AML-193 (cell line): Measurements from ENCODE around the gene GFRA1.

Experiments
- DNase-seq, 2 experiments: peaks; one replicate each; lab custom pipeline; 2025; lab: John Stamatoyannopoulos, UW

The GFRA1 gene

DNA sequence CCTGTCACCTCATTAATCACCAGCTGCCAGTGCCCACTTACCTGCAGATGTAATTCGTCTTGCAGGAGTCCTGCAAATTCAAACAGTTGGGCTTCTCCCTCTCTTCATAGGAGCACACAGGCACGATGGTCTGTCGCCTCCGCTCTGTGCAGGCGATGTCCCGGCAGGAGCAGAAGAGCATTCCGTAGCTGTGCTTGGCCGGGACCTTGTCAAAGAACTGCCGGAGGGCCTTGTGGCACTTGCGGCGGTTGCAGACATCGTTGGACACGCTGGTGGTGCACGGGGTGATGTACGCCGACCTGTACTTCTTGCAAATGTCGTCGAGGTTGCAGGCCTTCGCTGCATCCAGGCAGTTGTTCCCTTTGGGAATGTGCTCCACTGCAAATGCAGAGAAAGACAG lies 147.8 kb downstream of the GFRA1 start:
- DNase-seq: no peak

DNA sequence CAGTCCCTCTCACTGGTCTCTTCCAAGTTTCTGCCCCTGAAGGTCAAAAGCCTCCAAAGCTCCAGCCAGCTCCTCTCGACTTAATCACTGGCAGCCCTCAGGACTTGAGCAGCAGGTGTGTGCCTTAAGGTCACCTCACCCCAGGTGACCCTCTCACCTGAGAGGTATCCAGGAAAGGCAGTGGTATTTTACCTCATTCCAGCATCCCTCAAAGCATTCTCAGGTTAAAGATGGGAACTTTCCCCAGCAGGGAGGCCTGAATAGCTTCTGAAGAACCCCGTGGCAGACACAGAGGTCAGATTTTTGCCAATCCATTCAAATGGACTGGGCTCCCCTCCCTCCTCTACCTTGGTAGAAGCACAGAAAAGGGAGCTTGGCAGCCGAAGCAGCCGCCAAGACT lies 148.2 kb downstream of the GFRA1 start:
- no peak for DNase-seq

DNA sequence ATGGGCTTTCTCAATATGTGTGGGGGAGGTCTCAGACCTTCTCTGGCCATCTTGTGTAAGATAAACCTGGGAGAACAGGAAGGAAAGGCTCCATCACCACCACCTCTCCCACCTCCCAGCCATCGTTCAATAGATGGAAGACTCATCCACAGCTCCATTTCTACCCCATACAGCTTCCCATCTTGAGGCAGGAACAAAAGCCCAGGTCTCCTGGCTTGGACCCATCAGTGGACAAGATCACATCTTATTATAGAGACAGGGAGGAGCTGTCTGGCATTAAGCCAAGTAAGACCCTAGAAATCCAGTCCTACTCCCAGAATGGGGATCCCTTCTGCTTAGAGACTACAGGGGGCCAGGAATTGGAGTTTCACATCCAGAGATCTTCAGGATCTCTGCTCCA lies 150.3 kb downstream of the GFRA1 start:
- no peak for DNase-seq

GRCh38 chr10:116121640-116122525 lies 151.1 kb downstream of the GFRA1 start:
- DNase-seq: no peak

DNA sequence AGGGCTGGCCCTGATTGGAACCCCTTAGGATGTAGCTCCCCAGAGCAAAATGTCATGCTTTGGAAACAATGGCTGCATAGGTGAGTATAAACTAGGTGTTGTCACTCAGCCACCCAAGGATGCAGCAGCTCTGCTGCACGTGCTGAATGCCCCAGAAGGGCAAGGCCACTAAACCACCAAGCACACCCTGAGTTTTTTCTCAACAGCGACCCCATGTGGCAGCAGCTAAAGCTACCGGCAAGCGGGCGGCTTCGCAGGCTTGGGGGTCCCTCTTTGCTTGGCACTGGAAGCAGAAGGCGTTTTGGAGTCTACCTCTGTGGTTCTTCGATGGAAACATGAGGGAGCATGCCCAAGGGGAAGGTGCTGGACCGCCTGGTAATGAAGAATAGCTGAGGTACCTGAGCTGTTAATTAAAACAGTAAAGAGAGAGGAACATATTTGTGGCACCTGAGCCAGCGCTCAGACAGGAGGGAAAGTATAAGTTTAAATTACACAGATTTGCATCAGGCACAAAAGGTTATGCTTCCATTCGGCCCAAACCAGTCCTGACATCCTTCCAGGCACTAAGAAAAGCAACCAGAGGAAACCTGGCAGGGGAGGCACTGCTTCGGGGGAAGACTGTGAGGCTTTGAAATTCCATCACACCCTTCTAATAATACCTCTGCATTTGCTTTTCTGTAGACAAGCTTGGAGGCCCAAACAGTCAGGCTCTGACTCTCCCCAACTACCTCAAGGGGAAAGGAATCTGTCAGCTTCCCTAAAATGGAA lies 152.1 kb downstream of the GFRA1 start:
- DNase-seq: no peak

GRCh38 chr10:116118847-116119246 lies 154.2 kb downstream of the GFRA1 start:
- DNase-seq: no peak

DNA sequence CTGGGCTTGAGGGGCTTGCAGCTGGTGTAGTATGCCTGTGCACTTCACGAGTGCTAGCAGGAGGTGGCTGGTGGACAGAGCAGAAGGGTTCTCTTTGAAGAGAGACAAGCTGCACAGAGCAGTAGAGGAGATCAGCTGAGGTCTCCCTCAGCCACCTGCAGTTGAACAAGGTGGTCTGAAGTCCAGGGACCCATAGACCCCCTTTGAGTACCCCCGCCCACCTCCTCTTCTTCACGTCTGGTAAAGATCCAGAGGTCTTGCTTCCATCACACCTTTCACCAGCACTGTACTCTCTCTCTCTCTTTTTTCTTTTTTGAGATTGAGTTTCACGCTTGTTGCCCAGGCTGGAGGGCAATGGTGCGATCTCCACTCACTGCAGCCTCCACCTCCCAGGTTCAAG lies 157.2 kb downstream of the GFRA1 start:
- no peak for DNase-seq

DNA sequence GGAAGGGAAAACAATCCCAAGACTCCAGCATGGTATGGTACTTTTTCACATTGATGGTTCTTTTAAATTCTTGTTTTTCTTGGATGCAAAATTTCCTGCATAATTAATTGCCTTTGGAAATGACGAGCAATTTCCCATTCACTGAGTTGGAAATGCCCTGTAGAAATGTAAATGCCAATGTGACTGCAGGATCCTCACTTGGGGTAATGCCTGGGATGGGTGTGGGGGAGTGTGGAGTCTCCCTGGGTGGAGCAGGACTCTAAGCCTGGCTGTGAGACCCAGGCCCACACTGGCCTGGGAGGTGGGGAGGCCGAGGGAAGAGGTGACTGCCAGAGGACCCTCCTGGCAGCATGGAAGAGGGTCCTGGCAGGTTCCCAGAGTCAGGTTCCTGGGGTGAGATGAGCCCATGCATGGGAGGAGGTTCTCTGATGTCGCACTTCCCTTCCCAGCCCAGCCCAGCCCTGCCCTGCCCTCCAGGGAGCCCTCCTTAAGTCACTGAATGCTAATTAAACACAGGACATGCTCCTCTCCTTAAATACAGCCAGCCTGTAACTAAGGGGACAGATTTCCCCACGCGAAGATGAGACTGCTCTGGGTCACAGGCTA lies 157.9 kb downstream of the GFRA1 start:
- no peak for DNase-seq

GRCh38 chr10:116113721-116114501 lies 159.1 kb downstream of the GFRA1 start:
- no peak for DNase-seq

DNA sequence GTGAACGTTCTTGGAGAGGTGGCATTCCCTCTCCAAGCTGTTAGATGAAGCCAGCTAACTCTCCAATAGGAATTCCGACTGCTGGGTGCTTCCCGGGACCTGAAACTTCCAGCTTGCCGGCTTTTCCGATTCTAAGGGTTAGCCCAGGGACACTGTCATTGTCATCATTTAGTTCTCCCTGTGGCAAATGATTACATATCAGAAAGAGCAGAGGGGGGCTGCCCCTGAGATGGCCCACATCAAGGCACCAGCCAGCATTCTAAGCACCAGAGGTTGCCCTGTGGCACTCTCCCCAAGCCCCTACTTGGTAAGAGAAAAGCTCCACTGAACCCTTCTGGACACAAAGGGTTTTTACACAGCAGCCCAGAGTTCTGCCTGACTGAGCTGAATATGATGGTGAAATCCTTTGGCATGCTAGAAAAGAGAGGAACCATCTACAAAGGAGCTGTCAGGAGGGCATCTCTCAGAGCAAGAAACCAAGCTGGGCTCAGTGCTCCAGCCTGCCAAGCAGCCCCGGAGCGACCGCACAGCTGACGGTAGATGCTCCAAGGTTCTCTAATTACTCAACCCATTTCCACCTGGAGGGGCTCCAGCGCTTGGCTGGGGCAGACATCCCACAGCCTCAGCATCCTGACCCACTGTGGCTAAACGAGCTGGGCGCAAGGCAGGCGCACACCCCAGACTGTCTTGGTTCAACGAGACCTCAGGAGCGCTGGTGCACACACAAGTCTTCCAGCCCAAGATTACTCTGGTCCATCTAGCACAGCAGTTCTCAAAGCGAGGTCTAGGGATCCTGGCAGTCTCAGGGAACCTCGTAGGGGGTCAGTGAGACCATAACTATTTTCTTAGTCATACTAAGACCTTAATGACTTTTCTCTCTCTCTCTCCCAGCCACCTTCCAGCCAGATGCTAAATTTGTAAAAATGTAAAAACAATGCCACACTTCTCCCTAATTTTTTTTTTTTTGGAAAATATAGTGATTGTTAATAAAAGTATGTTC lies 160.5 kb downstream of the GFRA1 start:
- DNase-seq: no peak

- DNase-seq: no peak
Observed at GRCh38 chr10:116111483-116112095, 161.4 kb downstream of the GFRA1 start.

DNA sequence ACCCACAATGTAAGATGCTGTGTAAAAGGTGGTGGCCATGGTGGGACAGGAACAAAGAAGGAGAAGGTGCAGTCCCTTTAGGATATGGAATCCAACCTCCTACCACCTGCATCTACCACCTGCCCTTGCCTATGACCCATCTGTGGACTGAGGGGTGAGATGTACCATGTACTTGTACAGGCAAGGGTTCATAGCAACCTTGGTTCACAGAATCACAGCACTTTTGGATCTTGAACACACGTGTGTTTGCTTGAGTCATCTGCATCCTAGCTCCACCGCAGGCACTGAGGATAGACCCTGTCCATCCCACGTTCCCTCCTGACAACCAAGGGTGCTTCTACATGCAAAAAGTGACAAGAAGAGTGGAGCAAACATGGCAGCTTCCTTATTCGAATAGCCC lies 162.3 kb downstream of the GFRA1 start:
- no peak for DNase-seq

DNA sequence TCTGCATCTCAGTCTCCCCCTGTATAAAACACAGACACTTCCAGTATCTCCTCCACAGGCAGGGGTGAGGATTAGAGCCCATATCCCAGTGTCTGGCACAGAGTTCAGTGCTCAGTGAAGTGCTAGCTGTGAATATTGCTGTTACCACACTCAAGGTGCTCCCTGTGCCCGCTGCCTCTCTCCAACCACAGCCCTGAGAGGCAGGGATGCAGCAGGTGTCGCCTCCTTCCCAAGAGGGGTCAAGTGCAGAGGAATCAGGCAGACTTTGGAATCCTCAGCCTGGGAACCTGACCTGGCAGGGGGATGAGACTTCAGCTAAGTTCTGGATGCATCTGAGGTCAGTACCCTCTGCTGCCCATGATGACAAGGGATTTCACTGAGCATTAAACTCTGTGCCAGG lies 163.1 kb downstream of the GFRA1 start:
- DNase-seq: no peak

- no peak for DNase-seq
Observed at GRCh38 chr10:116109481-116109880, 163.5 kb downstream of the GFRA1 start.

- no peak for DNase-seq
Observed at GRCh38 chr10:116108095-116108494, 164.9 kb downstream of the GFRA1 start.

DNA sequence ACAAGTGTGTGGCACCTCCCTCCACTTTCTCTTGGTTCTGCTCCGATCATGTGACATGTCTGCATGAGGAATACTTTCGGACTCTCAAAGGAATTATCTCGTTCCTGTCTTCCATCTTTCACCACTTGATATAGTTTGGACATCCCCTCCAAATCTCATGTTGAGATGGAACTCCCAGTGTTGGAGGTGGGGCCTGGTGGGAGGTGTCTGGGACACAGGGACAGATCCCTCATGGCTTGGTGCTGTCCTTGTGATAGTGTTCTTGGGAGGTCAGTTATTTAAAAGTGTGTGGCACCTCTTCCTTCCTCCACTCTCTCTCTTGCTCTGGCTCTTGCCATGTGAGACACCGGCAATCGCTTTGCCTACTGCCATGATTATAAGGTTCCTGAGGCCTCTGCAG lies 166.4 kb downstream of the GFRA1 start:
- DNase-seq: no peak

DNA sequence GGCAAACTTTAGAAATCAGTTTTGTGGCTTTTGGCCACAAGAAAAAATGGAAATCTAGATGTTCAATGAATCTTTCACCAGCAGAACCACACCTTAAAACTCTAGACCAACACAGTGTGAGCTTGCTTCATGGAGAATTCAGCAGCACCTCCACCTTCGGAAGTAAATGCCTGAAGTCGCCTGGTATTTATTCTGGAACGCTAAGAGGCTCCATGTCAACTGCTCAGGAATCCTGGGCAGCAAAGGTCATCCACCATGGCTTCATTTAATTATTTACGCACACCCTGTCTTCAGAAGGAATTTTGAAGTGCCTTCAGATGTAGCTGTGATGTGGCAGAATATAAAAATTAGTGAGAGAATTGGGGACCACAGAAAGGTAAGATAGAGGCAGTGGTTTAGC lies 167.7 kb downstream of the GFRA1 start:
- no peak for DNase-seq

GRCh38 chr10:116104210-116104932 lies 168.6 kb downstream of the GFRA1 start:
- DNase-seq: no peak

GRCh38 chr10:116103668-116104067 lies 169.3 kb downstream of the GFRA1 start:
- no peak for DNase-seq
